Measurements from ENCODE around the gene DDX53. TPM values are rescaled to one million over a fixed set of nuclear protein-coding genes. Genes with fewer than 3 reads are reported as not detected.

The DDX53 gene
- not detected in 2 replicates for total RNA-seq

DNA sequence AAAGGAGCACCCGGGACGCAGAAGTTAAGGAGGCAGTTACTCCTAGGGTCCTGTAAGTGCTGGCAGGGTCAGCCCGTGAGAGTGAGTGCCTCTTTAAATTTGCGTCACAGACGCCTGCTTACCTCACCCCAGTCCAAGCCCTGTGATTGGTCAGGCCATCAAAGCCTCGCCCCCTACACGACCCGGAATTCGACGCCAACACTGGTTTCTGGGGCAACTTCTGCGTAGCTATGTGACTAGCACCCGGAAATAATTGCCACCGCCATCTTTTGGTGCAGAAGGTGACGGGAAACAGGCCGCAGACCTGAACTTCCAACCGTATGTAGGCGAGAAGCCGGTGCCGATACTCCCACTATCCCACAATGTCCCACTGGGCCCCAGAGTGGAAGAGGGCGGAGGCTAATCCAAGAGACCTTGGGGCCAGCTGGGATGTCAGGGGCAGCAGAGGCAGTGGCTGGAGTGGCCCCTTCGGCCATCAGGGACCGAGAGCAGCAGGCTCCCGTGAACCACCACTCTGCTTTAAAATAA is at the start of gene DDX53:
TSS of gene DDX53 (plus strand) at position 265 of the 528 bp plus-strand sequence. CDS start at position 363, 98 bp downstream.
- no peaks in the 10 kb centered on the region for H3K9me3 Mint-ChIP-seq
- H3K4me3 Mint-ChIP-seq (ENCODE audit: low read depth), result no peak within 1 kb of the TSS
- no peaks in the 10 kb centered on the region for H3K36me3 Mint-ChIP-seq (ENCODE audit: low read depth)
- no peak within 1 kb of the TSS for H3K27ac Mint-ChIP-seq
- DNase-seq (ENCODE audit: low spot score), result no peak
- no peaks in the 10 kb centered on the region for H3K4me1 Mint-ChIP-seq (ENCODE audit: low read depth)
- intact Hi-C loops (cut with micrococcal nuclease), result no loop called here
- H3K27me3 Mint-ChIP-seq (ENCODE audit: low read depth), result no peaks in the 10 kb centered on the region

DNA sequence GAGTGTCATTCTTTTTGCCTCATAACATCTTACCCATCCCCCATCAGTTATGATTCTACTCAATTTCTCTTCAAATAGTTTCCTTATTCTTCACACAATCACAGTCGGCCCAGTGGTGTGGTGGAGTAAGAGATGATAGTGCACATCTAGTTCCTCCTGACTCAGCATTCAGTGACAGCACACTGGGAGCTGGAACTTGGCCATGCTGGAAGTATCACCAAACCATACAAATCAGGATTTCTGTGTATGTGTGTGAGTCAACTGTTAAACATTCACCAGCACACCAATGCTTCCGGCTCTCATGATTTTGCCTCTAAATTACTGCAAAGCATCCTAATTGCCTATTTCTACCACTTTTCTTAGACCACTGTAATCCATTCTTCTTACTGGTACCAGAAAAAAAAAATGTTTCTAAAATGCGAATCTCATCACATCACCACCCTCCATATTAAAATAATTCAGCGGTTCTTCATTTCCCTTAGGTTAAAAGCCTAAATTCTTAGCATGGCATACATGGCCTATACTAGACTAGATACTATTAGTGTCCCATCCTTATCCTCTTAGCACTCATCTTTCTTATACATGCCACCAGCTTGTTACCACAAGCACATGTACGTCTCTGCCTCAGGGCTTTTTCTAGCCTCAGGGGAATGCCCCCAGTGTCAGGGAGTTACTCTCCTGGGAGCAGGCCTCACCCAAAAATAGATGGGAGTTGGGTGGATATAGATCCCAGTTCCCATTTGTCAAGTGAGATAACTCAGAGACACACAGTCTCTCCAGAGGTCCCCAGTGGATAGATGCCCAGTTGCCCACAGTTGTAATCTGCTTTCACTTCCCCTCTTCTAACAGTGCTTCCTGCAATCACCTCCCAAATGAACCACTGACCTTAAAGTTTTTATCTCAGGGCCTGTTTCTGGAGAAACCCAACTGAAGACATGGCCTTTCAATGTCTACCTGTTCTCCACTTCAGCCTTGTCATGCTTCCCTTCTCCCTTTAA is 49.2 kb upstream of the DDX53 start:
- Mint-ChIP-seq H3K27me3 (ENCODE audit: low read depth) (no peaks in the 10 kb centered on the region), H3K4me3 (ENCODE audit: low read depth) (no peak overlapping the region), H3K4me1 (ENCODE audit: low read depth) (no peaks in the 10 kb centered on the region), H3K9me3 (no peaks in the 10 kb centered on the region), H3K36me3 (ENCODE audit: low read depth) (no peaks in the 10 kb centered on the region), H3K27ac (no peak overlapping the region)
- no peak for DNase-seq (ENCODE audit: low spot score)
- intact Hi-C loops (cut with micrococcal nuclease), result no loop called here

DNA sequence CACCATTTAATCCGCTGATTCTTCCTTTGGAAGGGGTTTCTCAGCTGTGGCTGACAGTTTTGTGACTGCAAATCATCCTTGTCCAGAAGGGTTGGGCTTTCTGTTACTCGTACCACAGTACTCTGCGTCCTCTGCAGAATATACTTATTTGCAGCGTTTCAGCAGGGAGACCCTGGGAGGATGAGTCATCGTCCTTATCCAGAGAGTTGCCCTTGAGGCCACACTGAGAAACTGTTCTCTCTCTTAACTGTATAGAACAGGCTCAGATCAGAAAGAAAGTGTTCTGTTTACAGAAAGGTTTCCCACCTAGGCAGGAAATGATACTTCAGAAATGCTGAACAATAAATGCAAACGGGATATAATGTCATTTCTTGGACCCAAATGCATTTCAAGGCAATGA is 47.8 kb upstream of the DDX53 start:
- DNase-seq (ENCODE audit: low spot score), result no peak
- H3K4me3 Mint-ChIP-seq (ENCODE audit: low read depth), result no peak overlapping the region
- H3K27ac Mint-ChIP-seq, result no peak overlapping the region
- intact Hi-C loops (cut with micrococcal nuclease), result no loop called here
- no peaks in the 10 kb centered on the region for H3K9me3 Mint-ChIP-seq
- no peaks in the 10 kb centered on the region for H3K4me1 Mint-ChIP-seq (ENCODE audit: low read depth)
- no peaks in the 10 kb centered on the region for H3K27me3 Mint-ChIP-seq (ENCODE audit: low read depth)
- H3K36me3 Mint-ChIP-seq (ENCODE audit: low read depth), result no peaks in the 10 kb centered on the region

DNA sequence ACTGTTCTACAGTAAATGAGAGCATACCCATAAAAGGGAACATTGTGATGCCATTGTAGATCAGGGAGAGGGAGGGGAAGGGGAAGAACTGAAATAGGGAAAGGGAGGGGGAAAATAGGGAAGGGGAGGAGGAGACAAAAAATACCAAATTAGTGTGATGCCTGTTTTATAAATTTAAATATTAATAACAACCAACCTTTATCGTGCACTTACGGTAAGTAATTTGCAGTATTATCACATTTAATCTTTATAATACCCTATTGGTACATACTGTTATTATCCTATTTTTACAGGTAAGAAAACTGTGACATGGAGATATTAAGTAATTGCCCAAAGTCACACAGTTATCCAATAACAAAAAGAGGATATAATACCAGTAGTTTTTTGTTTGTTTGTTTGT is 41.5 kb upstream of the DDX53 start:
- Mint-ChIP-seq H3K27ac (no peak overlapping the region), H3K4me1 (ENCODE audit: low read depth) (no peaks in the 10 kb centered on the region), H3K4me3 (ENCODE audit: low read depth) (no peak overlapping the region), H3K9me3 (no peaks in the 10 kb centered on the region), H3K27me3 (ENCODE audit: low read depth) (no peaks in the 10 kb centered on the region), H3K36me3 (ENCODE audit: low read depth) (no peaks in the 10 kb centered on the region)
- intact Hi-C loops (cut with micrococcal nuclease), result no loop called here
- no peak for DNase-seq (ENCODE audit: low spot score)

DNA sequence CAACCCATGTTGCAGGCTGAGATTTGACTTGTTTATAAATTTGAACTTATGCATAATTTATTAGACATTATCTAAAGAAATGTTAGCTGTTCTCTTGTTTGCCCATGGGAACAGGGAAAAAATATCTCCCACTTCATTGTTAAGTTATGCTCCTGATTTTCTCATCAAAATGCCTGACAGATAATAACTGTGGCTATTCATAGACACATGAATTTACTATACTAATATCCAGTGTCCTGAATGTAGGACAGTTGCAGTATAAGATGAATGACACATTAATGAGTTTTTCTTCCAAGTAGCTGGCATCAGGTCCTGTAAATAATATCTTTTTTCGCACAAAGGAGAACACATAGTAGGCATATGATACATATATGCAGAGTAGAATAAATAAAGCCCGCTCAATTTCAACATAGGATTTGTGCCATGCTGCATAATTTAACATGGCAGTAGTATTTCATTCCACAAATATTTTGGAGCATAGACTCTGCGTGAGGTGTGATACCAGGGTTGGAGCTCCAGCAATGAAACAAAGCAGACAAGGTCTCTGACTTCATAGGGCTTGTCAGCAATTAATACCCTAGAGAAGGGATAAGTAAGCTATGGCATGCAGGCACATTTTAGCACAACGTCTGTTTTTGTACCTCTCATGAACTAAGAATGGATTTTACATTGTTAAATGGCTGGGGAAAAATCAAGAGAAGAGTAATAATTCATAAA is 40.4 kb upstream of the DDX53 start:
- no peak for DNase-seq (ENCODE audit: low spot score)
- intact Hi-C loops (cut with micrococcal nuclease), result no loop called here
- Mint-ChIP-seq H3K36me3 (ENCODE audit: low read depth) (no peaks in the 10 kb centered on the region), H3K9me3 (no peaks in the 10 kb centered on the region), H3K27ac (no peak overlapping the region), H3K27me3 (ENCODE audit: low read depth) (no peaks in the 10 kb centered on the region), H3K4me1 (ENCODE audit: low read depth) (no peaks in the 10 kb centered on the region), H3K4me3 (ENCODE audit: low read depth) (no peak overlapping the region)

DNA sequence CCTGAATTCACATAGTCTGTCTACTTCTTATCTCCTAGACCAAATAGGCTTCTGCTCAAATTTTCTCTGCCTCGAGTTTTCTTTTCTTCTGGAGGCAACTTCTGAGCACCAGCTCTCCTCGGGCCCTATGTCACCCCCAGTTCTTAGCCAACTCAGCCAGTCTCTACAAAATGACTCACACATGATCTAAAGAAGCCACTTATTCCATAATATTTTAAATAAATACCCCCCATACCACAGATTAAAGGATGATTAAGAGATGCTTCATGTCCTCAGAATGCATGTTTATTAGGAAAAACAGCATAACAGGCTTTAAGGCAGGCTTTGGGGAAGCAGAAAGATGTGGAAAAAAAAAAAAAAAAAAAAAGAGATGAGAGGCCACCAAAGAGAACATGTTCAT is 36.6 kb upstream of the DDX53 start:
- Mint-ChIP-seq H3K36me3 (ENCODE audit: low read depth) (no peaks in the 10 kb centered on the region), H3K9me3 (no peaks in the 10 kb centered on the region), H3K27me3 (ENCODE audit: low read depth) (no peaks in the 10 kb centered on the region), H3K4me3 (ENCODE audit: low read depth) (no peak overlapping the region), H3K27ac (no peak overlapping the region), H3K4me1 (ENCODE audit: low read depth) (no peaks in the 10 kb centered on the region)
- DNase-seq (ENCODE audit: low spot score), result no peak
- intact Hi-C loops (cut with micrococcal nuclease), result no loop called here

DNA sequence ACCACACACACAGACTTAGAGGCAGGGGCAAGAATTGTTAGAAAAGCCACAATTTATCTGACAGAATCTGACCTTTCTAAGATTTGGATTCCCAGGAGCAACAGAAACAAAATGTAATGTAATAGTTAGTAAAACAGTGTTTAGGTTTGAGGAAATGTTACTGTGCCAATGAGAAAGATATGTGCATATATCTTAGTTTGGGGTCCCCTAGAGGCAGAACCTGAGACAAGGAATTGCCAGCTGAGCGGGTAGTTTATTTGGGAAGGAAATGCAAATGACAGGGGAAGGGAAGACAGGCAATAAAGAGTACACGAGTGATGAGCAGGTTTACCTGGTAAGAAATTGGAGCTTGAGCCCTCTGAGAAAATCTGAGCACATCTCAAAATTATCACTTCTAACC is 31.3 kb upstream of the DDX53 start:
- DNase-seq (ENCODE audit: low spot score), result no peak
- Mint-ChIP-seq H3K4me3 (ENCODE audit: low read depth) (no peak overlapping the region), H3K27ac (no peak overlapping the region), H3K9me3 (no peaks in the 10 kb centered on the region), H3K27me3 (ENCODE audit: low read depth) (no peaks in the 10 kb centered on the region), H3K4me1 (ENCODE audit: low read depth) (no peaks in the 10 kb centered on the region), H3K36me3 (ENCODE audit: low read depth) (no peaks in the 10 kb centered on the region)
- intact Hi-C loops (cut with micrococcal nuclease), result no loop called here

DNA sequence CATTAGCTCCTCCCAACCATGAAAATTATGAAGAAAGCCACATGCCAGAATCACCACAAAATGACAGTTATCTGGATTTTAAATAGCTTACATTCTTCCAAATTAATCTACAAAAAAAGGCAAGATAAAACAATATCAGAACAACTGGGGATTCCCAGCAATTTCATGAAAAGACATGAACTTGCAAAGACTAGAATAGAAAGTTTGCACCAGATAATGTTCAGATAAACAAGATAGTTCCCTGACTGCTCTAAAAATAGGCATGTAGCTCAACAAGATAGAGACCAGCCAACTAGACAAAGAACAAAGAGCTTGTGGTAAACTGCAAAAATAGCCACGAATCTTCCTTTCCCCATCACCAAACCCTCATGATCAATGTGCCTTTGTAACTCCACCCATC is 30.3 kb upstream of the DDX53 start:
- H3K9me3 Mint-ChIP-seq, result no peaks in the 10 kb centered on the region
- no peaks in the 10 kb centered on the region for H3K36me3 Mint-ChIP-seq (ENCODE audit: low read depth)
- H3K27ac Mint-ChIP-seq, result no peak overlapping the region
- H3K4me1 Mint-ChIP-seq (ENCODE audit: low read depth), result no peaks in the 10 kb centered on the region
- no peaks in the 10 kb centered on the region for H3K27me3 Mint-ChIP-seq (ENCODE audit: low read depth)
- no peak for DNase-seq (ENCODE audit: low spot score)
- H3K4me3 Mint-ChIP-seq (ENCODE audit: low read depth), result no peak overlapping the region
- intact Hi-C loops (cut with micrococcal nuclease), result no loop called here

DNA sequence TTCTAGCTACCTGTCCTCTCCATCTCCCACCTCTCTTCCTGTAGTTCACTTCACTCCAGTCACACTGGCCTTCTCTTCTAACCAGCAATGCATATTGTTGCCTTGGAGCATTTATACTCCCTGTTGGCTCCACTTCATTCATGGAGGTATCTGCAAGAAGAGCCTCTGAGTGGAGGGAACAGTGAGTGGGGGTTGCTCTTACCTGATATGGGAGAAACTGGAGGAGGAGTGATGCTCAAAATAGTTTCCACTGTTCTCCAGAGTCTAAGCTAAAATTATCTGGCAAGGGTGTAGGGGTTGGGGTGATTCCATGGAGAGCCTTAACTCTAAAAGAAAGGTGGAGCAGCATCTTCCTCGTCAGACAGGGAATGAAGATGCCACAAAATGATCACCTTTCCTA is 28.9 kb upstream of the DDX53 start:
- Mint-ChIP-seq H3K9me3 (no peaks in the 10 kb centered on the region), H3K36me3 (ENCODE audit: low read depth) (no peaks in the 10 kb centered on the region), H3K27me3 (ENCODE audit: low read depth) (no peaks in the 10 kb centered on the region), H3K4me1 (ENCODE audit: low read depth) (no peaks in the 10 kb centered on the region), H3K27ac (no peak overlapping the region), H3K4me3 (ENCODE audit: low read depth) (no peak overlapping the region)
- intact Hi-C loops (cut with micrococcal nuclease), result no loop called here
- DNase-seq (ENCODE audit: low spot score), result no peak

DNA sequence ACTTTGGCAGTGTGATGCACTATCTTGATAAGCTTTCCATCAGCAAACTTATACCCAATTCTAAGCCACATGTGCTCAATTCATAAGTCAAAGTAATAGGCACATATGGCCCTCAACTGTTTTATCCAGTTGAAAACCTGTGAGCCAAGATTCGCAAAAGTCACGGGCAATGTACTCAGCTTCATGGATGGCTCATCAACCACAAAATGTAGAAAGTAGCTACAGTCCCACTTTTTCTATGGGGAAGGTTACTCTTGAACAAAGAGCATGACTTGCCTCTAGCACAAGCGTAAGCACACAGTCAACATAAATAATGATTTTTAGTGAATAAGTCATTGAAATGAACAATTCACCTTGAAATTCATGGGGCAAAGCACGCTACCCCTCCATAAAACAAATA is 25.1 kb upstream of the DDX53 start:
- Mint-ChIP-seq H3K27me3 (ENCODE audit: low read depth) (no peaks in the 10 kb centered on the region), H3K9me3 (no peaks in the 10 kb centered on the region), H3K4me1 (ENCODE audit: low read depth) (no peaks in the 10 kb centered on the region), H3K36me3 (ENCODE audit: low read depth) (no peaks in the 10 kb centered on the region), H3K4me3 (ENCODE audit: low read depth) (no peak overlapping the region), H3K27ac (no peak overlapping the region)
- intact Hi-C loops (cut with micrococcal nuclease), result no loop called here
- DNase-seq (ENCODE audit: low spot score), result no peak

DNA sequence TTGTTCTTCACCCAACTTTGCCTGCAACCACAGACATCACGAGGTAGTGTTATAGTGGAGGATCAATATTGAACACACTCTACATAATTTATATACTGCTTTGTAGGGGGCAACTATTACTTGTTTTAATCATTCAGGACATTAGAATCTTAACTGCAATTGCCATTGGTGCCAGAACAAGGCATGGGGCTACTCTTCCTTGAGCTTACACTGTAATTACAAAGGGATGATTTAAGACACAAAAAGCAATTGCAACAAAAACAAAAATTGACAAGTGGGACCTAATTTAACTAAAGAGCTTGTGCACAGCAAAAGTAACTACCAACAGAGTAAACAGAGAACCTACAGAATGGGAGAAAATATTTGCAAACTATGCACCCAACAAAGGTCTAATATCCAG is 24.0 kb upstream of the DDX53 start:
- no peak for DNase-seq (ENCODE audit: low spot score)
- intact Hi-C loops (cut with micrococcal nuclease), result no loop called here

DNA sequence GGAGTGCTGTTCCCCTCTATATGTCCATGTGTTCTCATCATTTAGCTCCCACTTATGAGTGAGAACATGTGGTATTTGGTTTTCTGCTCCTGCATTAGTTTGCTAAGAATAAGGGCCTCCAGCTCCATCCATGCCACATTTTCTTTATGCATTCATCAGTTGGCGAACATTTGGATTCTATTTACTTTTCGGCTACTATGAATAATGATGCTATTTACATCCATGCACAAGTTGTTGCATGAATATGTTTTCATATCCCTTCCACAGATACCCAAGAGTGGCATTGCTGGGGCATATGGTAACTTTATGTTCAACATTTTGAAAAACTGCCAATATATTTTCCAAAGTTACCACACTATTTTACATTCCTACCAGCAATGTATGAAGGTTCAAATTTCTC is 13.8 kb upstream of the DDX53 start:
- Mint-ChIP-seq H3K4me1 (ENCODE audit: low read depth) (no peaks in the 10 kb centered on the region), H3K27me3 (ENCODE audit: low read depth) (no peaks in the 10 kb centered on the region), H3K9me3 (no peaks in the 10 kb centered on the region), H3K27ac (no peak overlapping the region), H3K4me3 (ENCODE audit: low read depth) (no peak overlapping the region), H3K36me3 (ENCODE audit: low read depth) (no peaks in the 10 kb centered on the region)
- intact Hi-C loops (cut with micrococcal nuclease), result no loop called here
- DNase-seq (ENCODE audit: low spot score), result no peak

More for the DNA sequence above, 24.0 kb upstream of the DDX53 start:
- no peak overlapping the region for H3K27ac Mint-ChIP-seq
- no peaks in the 10 kb centered on the region for H3K36me3 Mint-ChIP-seq (ENCODE audit: low read depth)
- no peaks in the 10 kb centered on the region for H3K4me1 Mint-ChIP-seq (ENCODE audit: low read depth)
- H3K27me3 Mint-ChIP-seq (ENCODE audit: low read depth), result no peaks in the 10 kb centered on the region
- no peak overlapping the region for H3K4me3 Mint-ChIP-seq (ENCODE audit: low read depth)
- H3K9me3 Mint-ChIP-seq, result no peaks in the 10 kb centered on the region

DNA sequence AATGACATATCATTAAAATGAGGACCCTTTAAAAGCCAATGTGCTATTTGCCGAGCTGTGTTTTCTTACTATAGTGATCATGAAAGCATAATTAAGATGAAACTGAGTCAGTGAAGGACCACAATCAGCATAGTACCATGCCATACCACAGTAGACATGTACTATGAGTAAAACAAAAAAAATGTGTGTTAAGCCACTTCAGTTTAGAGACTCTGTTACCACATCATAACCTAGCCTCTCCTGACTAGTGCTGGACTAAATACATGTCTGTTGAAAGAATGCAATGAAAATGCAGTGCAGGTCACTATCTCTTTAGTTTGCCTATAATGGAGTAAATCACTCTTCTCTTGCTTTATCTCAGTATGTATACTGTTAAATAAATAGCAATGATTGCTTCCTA is 12.3 kb upstream of the DDX53 start:
- Mint-ChIP-seq H3K27me3 (ENCODE audit: low read depth) (no peaks in the 10 kb centered on the region), H3K36me3 (ENCODE audit: low read depth) (no peaks in the 10 kb centered on the region), H3K4me1 (ENCODE audit: low read depth) (no peaks in the 10 kb centered on the region), H3K9me3 (no peaks in the 10 kb centered on the region), H3K4me3 (ENCODE audit: low read depth) (no peak overlapping the region), H3K27ac (no peak overlapping the region)
- no peak for DNase-seq (ENCODE audit: low spot score)
- intact Hi-C loops (cut with micrococcal nuclease), result no loop called here

Measured in activated T-helper 2 cell treated with anti-CD3 and anti-CD28 coated beads, Interferon-gamma antibody, Interleukin-2, Interleukin-4, amounts not matched to agents 10 μg/mL and 5 μg/mL and 100 μg/mL, durations not matched to agents 14 hours and 24 hours and 36 hours (primary cell).